CMK (cell line): Measurements from ENCODE around the gene KRT86.
"Not testable (repeated sequence)": the region's sequence is repeated elsewhere in the genome, so short reads cannot be mapped to it uniquely, and the experiment has no call there.

Experiments
- DNase-seq: peaks from one replicate; pipeline ENCODE4 v3.0.0-alpha.2; 2010; ENCODE audit warnings: low read depth

KRT86 gene

DNA sequence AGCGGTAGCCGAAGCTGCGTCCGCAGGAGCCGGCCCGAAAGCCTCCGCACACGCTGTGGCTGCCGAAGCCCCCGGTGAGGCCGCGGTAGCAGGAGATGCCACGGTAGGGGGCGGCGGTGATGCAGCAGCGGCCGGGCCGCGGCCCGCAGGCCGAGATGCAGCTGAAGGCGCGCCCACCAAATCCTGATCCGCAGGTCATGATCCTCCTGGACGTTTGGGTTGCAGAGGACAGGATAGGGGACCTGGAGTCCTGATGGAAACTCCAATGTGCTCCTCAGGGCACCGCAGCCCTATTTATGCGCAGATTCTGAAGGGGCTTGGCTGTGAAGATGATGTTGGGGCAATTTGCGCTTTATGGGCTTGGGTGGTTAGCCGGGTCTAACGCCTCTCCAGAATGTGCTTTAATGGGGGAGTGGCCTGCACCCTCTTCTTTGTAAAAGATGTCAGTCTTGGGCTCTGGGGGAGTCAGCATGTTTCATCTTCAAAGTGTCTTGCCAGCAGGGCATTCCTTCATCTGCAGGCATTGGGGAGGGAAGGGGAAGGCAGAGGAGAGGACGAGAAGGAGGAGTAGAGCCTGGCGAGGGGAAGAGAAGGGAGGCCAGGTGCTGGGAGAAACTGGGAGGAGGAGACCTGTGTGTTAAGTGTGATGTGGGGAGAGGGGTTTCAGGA lies 17.0 kb downstream of the KRT86 start, which contains the start of gene KRT81:
TSS of gene KRT81 (minus strand) at position 268 of the 669 bp plus-strand sequence. CDS start at position 199, 69 bp downstream.
- no peak for DNase-seq

DNA sequence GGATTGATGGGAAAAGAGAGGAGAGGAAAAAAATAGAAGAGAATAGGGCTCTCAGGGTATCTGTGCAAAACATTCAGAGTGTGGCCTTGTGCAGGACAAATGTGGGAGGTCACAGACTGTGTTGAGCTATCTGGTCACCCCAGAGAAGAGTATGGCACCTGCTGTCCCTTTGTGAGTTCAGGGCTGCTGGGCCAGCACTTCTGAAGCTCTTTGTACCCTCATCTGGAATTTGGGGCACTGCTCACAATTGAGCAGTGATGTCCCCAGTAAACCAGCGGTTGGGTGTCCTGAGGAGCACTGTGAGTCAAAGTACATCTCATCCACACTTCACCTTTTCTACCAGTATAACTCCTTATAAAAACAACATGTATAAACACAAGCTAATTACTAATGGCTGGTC lies 19.5 kb downstream of the KRT86 start:
- no peak for DNase-seq

DNA sequence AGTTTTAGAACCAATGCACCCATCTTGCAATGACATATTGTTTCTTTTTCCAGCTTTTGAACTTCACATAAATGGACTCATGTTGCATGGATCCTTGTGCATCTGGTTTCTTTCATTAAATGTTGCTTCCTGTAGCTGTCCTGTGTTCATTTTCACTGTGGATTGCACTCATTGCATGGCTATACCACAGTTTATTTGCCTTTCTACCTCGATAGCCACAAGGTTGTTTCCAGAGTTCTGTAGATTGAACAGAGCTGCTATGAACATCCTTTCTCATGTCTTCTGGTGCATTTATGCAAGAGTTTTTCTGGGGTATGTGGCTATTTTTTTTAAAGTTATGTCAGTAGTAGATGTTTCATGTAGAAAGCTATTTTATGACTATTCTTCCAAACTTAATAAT lies 20.4 kb downstream of the KRT86 start:
- no peak for DNase-seq

DNA sequence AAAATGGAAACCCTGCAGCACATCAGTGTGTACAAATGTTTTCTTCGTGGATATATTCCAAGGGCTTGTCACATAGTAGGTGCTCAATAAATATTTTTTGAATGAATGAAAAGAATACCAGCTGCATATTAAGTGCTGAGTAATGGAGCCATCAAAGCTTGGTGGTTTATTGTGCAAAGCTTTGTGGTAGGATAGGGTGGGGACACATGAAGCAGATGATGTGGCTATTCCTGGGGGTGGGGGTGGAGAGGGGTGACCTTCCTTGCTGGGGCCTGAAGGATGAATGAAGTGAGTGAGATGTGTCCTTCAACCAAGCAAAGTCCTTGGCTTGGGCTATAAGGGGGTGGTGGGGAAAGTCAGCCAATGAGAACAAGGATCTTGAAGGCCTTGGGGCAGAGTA lies 21.2 kb downstream of the KRT86 start:
- no peak for DNase-seq

DNA sequence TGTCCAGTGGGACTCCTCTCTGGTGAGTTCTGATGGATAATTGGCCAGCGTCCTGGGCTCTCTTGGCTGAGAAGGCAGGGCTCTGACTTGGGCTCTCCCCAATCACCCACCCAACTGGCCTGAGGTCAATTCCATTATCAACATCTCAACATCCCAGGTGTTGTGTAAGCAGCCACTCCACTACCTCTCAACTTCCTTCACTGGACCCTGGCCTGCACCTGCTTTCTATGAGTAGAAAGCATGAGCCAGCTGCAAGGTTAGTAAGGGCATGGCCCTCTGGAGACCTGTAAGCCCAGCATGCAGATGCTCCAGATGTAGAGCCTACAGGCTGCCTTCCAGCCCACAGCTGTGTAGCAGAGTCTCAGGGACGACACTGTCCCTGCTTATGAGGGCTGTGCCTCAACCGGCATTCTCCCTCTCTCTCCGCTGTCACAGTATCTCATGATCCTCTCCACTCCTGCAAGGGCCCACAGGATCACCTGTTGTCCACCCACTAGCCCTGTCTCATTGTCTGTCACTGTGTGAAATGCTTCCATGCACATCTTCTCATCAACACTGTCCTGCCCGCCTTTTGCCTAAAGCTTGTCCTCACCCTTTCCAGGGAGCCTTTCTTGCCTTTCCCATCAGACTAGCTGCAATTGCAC lies 22.2 kb downstream of the KRT86 start:
- DNase-seq = no peak

DNA sequence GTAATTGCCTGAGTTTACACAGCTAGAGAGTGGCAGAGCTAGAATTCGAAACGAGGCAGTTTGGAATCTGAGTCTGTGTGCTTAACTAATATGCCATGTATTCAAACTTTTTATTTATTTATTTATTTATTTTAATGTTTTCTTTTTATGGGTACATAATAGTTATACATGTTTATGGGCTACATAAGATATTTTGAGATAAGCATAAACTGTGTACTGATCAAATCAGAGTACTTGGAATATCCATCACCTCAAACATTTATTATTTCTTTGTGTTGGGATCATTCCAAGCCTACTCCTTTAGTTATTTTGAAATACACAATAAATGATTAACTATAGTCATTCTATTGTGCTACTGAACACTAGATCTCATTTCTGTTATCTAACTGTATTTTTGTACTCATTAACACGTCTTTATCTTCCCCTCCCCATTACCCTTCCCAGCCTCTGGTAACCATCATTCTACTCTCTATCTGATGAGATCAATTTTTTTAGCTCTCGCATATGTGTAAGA lies 24.3 kb downstream of the KRT86 start:
- DNase-seq = no peak

DNA sequence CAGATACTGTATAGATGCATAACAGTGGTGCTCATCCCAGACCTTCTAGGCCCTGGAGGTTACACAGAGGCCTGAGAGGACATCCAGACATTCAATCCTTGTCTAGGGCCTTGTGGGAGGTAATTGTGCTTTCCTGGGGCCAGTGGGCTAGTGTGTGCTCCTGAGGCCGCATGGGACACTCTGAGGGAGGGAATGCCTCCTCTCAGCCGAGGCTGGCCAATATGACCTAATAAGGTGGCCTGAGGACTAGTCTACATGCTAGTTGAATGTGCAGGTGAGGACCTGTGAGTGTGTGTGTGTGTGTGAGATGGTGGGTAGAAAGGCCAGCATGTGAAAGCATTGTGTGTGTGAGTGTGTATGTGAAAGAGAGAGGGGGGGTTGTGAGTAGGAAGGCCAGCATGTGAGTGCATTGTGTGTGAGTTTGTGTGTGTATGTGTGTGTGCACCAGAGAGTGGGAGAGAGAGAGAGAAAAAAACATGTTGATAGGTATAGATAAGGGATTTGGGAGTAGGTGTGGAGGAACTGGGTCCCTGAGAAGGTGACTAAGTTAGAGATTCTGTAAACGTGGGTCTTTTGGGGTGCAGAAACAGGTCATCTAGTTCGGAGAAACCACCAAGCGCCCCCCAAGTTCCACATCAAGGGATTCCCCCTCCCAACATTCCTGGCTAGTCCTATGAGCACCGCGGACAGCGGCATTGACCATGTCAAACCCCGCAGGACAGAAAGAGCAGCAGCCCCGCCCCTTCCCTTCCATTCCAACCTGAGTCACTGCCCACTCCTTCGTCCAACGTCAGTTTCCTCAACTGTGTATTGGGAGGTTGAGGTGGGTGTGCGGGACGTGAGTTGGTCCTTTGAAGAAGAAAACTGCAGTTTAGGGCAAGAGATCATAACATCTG lies 26.6 kb downstream of the KRT86 start:
- no peak for DNase-seq

DNA sequence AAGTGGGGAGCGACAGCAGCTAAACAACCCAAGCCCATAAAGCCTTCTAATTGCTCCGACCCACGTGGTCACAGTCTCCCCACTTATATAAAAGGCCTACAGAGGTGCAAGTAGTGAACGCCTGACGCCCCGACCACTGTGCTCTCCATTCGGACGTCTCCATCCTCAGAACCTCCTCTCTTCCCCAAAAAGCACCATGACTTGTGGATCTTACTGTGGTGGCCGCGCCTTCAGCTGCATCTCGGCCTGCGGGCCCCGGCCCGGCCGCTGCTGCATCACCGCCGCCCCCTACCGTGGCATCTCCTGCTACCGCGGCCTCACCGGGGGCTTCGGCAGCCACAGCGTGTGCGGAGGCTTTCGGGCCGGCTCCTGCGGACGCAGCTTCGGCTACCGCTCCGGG lies 27.3 kb downstream of the KRT86 start:
- DNase-seq = not testable (repeated sequence)

DNA sequence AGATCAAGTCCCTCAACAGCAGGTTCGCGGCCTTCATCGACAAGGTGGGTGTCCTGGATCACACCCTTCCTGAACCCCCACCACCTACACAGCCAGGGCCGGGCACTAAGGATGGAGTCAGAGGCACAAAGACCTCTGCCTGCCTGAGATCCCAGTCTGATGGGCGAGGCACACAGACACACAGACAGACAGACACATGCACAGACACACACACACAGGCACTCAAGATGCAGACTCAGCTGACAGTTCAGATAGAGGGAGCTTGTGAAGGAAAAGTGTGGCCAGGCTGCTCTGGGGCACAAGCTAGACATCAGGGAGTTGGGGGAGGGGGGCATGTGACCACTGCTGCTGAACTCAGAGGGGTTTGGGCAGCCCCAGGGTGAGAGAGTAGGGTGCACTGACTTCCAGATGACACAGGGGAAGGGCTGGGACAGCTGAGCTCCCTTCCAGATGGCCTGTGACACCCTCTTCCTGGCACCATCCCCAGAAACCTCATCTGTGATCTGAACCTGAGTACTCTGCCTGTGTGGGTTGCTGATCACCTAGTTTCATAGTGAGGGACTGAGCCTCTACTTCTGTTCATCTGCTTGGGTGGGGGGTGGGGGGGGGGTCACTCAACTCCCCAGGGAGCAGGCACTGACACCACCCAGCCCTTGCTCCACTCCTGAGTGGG lies 27.9 kb downstream of the KRT86 start:
- DNase-seq = not testable (repeated sequence)

DNA sequence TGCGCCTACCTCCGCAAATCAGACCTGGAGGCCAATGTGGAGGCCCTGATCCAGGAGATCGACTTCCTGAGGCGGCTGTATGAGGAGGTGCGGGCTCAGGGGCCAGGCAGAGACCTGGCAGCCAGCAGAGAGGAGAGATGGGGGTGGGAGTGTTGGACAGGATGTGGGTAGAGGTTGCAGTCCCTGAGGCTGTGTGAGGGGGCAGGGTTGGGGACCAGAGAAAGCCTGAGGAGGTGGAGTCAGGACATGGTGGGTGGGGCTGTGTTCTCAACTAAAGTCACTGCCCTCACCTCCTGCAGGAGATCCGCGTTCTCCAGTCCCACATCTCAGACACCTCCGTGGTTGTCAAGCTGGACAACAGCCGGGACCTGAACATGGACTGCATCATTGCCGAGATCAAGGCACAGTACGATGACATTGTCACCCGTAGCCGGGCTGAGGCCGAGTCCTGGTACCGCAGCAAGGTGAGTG lies 30.5 kb downstream of the KRT86 start:
- peak; percentile 18 for DNase-seq

DNA sequence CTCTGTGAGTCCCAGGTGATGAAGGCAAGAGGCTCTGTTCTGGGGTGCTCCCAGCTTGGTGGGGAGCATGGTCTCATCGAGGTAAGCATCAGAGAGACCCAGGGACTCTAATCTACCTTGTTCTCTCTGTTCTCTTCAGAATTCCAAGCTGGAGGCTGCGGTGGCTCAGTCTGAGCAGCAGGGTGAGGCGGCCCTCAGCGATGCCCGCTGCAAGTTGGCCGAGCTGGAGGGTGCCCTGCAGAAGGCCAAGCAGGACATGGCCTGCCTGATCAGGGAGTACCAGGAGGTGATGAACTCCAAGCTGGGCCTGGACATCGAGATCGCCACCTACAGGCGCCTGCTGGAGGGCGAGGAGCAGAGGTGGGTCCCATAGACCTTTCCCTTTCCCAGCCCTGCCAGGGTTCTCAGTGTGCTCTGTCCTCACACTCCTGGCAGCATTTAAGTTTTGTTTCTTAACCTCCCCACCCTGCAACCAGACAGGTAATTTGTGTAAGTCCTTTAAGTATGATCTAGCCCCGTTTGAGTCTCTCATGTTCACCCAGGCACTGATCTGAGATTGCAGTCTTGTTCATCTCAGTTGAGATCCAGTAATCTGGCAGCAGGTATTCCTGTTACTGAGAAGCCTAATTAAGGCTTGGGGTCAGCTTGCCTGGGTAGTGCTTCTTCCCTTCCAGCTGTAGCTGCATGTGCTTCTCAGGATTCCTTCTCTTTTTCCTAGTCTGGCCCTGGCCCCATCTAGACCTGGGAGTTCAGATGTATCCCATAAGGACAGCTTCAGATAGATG lies 31.7 kb downstream of the KRT86 start:
- no peak for DNase-seq

DNA sequence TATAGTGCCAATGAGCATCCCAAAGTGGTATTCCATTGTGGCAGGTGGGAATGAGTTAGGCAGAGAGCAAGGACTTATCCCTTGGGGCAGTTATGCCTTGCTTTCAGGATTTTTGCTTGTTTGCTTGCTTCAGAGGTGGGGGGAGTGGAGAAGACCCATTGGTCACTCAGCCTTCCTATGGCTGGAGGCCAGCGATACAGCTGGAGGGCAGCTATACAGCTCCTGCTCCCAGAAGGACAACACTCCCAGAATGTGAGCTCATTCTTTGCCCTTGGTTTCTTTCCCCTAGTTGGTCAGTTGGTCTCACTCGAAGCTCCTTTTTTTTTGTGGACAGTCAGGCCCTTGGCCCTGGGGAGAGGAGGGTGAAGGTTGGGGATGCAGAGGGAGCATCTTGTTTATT lies 32.3 kb downstream of the KRT86 start:
- no peak for DNase-seq

DNA sequence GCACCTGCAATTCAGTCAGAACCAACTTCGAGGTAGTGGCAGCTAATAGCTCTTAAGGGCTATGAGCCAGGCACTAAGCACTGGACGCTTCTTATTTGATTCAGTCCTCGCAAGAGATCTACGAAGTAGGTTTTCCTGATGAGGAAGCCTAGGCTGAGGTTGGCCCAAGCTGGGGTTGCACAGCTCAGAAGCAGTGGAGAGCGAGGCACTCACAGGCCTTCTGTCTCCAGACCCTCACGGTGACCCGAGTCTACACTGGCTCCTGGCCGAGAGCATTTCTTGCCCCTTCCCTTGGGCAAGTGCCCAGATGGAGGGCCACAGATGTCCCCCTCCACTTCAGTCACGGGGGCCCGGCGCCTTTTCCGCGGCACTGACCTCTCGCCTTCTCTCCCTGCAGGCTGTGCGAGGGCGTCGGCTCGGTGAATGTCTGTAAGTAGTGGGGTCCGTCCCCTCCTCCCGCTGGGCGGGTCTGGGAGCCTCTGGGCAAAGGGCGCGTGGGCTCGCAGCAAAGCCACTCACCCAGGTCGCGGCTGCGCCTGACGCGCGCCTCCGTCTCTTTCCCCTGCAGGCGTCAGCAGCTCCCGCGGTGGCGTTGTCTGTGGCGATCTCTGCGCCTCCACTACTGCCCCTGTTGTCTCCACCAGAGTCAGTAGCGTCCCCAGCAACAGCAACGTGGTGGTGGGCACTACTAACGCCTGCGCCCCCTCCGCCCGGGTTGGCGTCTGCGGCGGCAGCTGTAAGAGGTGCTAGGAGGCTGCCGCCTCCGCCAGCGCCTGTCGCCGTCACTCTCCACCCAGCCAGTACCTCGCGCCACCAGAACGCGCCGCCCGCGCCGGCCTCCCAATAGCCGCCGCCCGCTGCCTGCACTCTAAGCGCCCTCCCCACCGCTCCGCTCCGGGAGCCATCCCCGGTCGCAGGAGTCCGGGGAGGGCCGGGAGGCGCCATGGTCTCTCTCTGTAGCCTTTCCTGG lies 33.7 kb downstream of the KRT86 start:
- no peak for DNase-seq

DNA sequence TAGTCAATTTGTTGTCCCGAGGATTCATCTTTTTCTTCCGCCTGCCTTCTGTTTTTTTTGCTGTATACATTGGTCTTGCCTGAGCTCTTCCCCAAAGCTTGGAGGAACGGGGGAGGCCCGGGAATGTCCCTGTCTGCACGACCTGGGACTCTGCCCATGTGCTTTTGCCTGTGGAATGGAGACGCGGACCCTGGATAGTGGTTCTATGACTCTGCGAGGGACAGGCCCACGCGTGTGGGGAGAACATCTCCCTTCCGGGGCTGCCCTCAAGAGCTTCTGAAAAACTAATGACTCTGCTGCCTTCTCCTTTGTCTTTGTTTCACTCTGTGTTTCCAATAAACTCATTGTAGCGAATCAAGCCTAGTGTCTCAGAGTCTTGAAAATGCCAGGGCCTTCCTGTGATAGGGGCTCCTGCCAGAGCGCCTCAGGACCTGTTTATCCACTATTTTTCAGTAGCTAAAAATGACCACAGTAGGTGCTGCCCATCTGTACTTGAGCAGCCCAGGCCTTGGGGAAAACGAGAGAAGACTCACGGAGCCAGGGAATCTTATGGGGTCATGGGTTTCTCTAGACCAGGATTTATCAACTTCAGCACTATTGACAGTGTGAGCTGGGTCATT lies 34.5 kb downstream of the KRT86 start:
- DNase-seq = no peak

DNA sequence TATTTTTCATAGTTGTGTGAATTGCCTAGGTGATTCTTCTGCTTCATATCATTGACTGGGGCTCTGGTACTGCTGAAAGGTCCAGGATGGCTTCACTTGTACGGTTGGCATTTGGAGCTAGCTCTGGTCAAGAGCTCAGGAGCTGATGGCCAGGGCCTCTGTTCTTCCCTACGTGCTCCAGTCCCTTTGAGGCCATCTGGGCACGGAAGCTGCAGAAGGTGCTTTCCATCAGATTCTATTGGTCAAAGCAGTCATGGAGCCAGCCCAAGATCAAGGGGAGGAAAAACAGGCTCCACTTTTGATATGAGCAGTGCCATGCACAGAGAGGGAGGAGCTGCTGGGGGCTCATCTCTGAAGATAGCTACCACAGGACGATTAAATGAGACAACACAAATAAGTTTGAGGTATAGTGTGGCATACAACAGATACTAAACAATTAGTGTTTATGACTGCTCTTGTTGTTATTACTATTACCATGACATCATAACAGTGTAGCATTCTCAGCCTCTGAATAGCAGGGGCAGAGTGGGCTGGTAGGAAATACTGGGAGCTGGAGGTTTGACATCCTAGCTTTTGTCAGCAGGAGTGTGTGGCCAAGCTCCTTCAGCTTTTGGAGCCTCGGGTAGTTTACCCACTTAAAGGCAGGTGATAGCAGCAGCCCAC lies 36.3 kb downstream of the KRT86 start:
- no peak for DNase-seq

DNA sequence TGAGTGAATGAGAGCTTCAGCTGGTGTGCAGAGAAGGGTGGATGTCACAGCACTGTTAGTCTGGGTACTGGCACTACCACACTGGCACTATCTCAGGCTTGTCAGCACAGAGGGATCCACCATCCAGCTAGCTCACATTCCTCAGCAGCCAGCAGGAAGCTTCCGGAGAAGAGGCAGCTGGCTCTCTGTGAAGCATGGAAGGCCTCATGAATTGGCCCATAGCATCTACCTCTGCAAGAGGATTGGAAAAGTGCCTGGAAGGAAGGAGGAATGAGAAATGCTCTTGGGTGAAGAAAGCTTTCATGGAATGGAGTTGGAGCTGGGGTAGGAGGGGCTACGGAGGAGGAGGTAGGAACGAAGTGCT lies 36.8 kb downstream of the KRT86 start:
- DNase-seq = no peak

DNA sequence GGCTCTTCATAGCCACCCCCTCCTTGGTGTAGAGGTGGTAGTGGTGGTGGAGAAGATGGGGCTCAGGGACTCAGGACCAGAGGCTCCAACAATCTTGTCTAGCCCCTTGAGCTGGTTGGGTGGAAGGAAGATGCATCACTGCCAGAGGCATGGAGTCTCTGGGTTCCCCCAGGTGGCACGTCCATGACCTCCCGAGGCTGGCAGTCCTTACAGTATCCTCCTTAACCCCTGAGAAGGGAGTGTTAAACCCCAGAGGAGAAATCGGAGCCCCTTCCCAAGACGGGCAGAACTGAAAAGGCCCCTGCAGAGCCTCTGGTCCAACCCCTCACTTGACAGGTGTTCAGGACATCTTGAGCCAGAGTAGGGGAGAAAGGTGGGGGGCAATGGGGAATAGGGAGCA lies 37.6 kb downstream of the KRT86 start:
- no peak for DNase-seq

DNA sequence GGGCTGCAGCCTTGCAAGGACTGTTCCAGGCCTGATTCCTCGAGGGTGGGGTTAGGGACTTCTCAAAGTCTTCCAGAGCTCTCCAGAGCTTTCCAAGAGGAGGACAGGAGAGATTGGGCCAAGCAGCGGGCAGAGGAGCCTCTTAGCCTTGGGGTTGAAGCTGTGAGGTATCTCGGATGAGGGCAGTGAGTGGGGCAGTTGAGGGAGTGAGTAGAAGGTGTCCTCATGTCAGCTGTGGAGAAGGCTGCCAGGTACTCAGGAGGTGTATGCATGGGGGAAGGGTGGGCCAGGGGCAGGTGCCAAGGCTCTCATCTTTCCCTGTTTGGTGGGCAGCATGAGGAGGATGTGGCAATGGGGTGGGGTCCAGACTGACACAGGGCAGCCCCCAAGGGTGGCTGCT lies 39.0 kb downstream of the KRT86 start:
- DNase-seq = no peak

DNA sequence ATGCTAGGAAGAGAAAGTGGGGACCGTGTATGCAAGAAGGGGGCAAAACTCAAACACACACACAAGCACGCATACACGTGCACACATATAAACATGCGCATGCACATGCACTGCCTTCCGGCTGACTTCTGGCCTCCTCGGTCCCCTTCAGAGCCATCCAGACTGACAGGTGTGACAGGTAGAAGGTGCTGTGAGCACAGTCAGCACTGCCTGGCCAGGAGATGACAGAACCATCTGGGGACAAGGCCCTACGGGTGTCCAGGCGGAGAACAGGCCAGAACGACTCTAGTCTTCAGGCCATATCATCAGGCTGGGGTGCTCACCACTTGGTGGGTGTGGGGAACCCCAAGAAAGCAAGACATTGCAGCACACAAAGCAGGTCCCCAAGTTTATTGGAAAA lies 39.5 kb downstream of the KRT86 start:
- DNase-seq = no peak
